Measurements from ENCODE around the gene UGT2B11.
"Not testable (repeated sequence)": the region's sequence is repeated elsewhere in the genome, so short reads cannot be mapped to it uniquely, and the experiment has no call there.

DNA sequence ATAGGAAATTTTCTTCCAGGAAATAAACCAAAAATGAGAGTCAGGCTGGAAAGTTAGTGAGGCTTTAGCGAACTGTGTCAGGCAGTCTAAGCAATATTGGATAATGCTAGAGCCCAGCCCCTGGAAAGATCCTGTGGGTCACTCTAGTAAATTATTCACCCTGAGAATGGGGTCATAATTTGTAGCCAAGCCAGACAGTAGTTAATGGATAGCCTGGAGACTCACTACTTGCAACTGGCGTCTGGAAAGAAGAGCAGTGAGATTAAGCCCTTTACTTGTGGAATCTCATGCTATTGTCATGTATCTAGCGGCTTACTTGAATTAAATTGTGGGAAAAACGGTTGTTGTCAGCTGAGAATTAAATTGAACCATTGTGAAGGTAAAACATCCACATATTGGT lies 48.2 kb downstream of the UGT2B11 start:
- TF ChIP-seq, protein P1, sequence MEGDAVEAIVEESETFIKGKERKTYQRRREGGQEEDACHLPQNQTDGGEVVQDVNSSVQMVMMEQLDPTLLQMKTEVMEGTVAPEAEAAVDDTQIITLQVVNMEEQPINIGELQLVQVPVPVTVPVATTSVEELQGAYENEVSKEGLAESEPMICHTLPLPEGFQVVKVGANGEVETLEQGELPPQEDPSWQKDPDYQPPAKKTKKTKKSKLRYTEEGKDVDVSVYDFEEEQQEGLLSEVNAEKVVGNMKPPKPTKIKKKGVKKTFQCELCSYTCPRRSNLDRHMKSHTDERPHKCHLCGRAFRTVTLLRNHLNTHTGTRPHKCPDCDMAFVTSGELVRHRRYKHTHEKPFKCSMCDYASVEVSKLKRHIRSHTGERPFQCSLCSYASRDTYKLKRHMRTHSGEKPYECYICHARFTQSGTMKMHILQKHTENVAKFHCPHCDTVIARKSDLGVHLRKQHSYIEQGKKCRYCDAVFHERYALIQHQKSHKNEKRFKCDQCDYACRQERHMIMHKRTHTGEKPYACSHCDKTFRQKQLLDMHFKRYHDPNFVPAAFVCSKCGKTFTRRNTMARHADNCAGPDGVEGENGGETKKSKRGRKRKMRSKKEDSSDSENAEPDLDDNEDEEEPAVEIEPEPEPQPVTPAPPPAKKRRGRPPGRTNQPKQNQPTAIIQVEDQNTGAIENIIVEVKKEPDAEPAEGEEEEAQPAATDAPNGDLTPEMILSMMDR (IDR thresholded peaks at IDR 0.05), result not testable (repeated sequence)
- TF ChIP-seq POLR2A (IDR thresholded peaks at IDR 0.05), result not testable (repeated sequence)
